Measurements from ENCODE around the gene XG.
"Not testable (repeated sequence)": the region's sequence is repeated elsewhere in the genome, so short reads cannot be mapped to it uniquely, and the experiment has no call there.

Gene XG

GRCh38 chrX:2767631-2768455 lies 16.0 kb downstream of the XG start:
- no peaks in the 10 kb centered on the region for H3K79me2 ChIP-seq
- H3K27me3 ChIP-seq (ENCODE audit: control insufficient read depth, insufficient read depth, low read length) = no peaks in the 10 kb centered on the region
- H3K4me2 ChIP-seq (ENCODE audit: low read length) = no peak overlapping the region
- H3K4me1 ChIP-seq = no peaks in the 10 kb centered on the region
- no peak overlapping the region for H2AFZ ChIP-seq
- H3K9ac ChIP-seq = no peak overlapping the region
- H3K4me3 ChIP-seq (ENCODE audit: low read depth, low read length) = no peak overlapping the region
- no peak for TF ChIP-seq CTCF (IDR thresholded peaks at IDR 0.05)
- H3K36me3 ChIP-seq (ENCODE audit: control insufficient read depth, insufficient read depth, low read length) = no peaks in the 10 kb centered on the region
- no peaks in the 10 kb centered on the region for H3K9me3 ChIP-seq (ENCODE audit: control insufficient read depth, low read length)
- H3K27ac ChIP-seq = no peak overlapping the region

GRCh38 chrX:2769615-2770014 lies 17.8 kb downstream of the XG start:
- no peaks in the 10 kb centered on the region for H3K27me3 ChIP-seq (ENCODE audit: control insufficient read depth, insufficient read depth, low read length)
- no peak overlapping the region for H3K4me2 ChIP-seq (ENCODE audit: low read length)
- no peaks in the 10 kb centered on the region for H3K4me1 ChIP-seq
- no peak for TF ChIP-seq CTCF (IDR thresholded peaks at IDR 0.05)
- H3K9me3 ChIP-seq (ENCODE audit: control insufficient read depth, low read length) = peaks cover 1% of the 10 kb centered on the region
- H3K4me3 ChIP-seq (ENCODE audit: low read depth, low read length) = no peak overlapping the region
- no peak overlapping the region for H3K9ac ChIP-seq
- H3K79me2 ChIP-seq = no peaks in the 10 kb centered on the region
- no peak overlapping the region for H3K27ac ChIP-seq
- no peak overlapping the region for H2AFZ ChIP-seq
- no peaks in the 10 kb centered on the region for H3K36me3 ChIP-seq (ENCODE audit: control insufficient read depth, insufficient read depth, low read length)

GRCh38 chrX:2773166-2774055 lies 21.6 kb downstream of the XG start:
- not testable (repeated sequence) for H3K4me3 ChIP-seq (ENCODE audit: low read depth, low read length); H3K27me3 ChIP-seq (ENCODE audit: control insufficient read depth, insufficient read depth, low read length); H3K9ac ChIP-seq; H3K36me3 ChIP-seq (ENCODE audit: control insufficient read depth, insufficient read depth, low read length); H3K4me2 ChIP-seq (ENCODE audit: low read length); H3K79me2 ChIP-seq; H2AFZ ChIP-seq; H3K4me1 ChIP-seq; H3K9me3 ChIP-seq (ENCODE audit: control insufficient read depth, low read length); H3K27ac ChIP-seq

- no peak for TF ChIP-seq CTCF (IDR thresholded peaks at IDR 0.05)
- H3K27ac ChIP-seq = no peak overlapping the region
- no peak overlapping the region for H3K4me3 ChIP-seq (ENCODE audit: low read depth, low read length)
- no peak overlapping the region for H2AFZ ChIP-seq
- H3K4me1 ChIP-seq = no peaks in the 10 kb centered on the region
- H3K79me2 ChIP-seq = no peaks in the 10 kb centered on the region
- H3K9ac ChIP-seq = no peak overlapping the region
- H3K9me3 ChIP-seq (ENCODE audit: control insufficient read depth, low read length) = peaks cover 4% of the 10 kb centered on the region
- no peak overlapping the region for H3K4me2 ChIP-seq (ENCODE audit: low read length)
- H3K36me3 ChIP-seq (ENCODE audit: control insufficient read depth, insufficient read depth, low read length) = no peaks in the 10 kb centered on the region
- no peaks in the 10 kb centered on the region for H3K27me3 ChIP-seq (ENCODE audit: control insufficient read depth, insufficient read depth, low read length)
Measured at GRCh38 chrX:2774057-2774456, 22.2 kb downstream of the XG start.

- no peaks in the 10 kb centered on the region for H3K27me3 ChIP-seq (ENCODE audit: control insufficient read depth, insufficient read depth, low read length)
- no peak overlapping the region for H3K4me2 ChIP-seq (ENCODE audit: low read length)
- no peaks in the 10 kb centered on the region for H3K4me1 ChIP-seq
- no peak overlapping the region for H3K4me3 ChIP-seq (ENCODE audit: low read depth, low read length)
- H2AFZ ChIP-seq = no peak overlapping the region
- H3K36me3 ChIP-seq (ENCODE audit: control insufficient read depth, insufficient read depth, low read length) = no peaks in the 10 kb centered on the region
- no peaks in the 10 kb centered on the region for H3K79me2 ChIP-seq
- no peak overlapping the region for H3K27ac ChIP-seq
- no peak for TF ChIP-seq CTCF (IDR thresholded peaks at IDR 0.05)
- peaks cover 4% of the 10 kb centered on the region for H3K9me3 ChIP-seq (ENCODE audit: control insufficient read depth, low read length)
- H3K9ac ChIP-seq = no peak overlapping the region
Measured at GRCh38 chrX:2774776-2775175, 22.9 kb downstream of the XG start.

- H3K4me2 ChIP-seq (ENCODE audit: low read length); H3K9ac ChIP-seq; H3K36me3 ChIP-seq (ENCODE audit: control insufficient read depth, insufficient read depth, low read length); H3K9me3 ChIP-seq (ENCODE audit: control insufficient read depth, low read length); H3K79me2 ChIP-seq; H3K4me1 ChIP-seq; H3K4me3 ChIP-seq (ENCODE audit: low read depth, low read length); H3K27ac ChIP-seq; H3K27me3 ChIP-seq (ENCODE audit: control insufficient read depth, insufficient read depth, low read length); H2AFZ ChIP-seq: not testable (repeated sequence)
Measured at GRCh38 chrX:2780472-2781225, 28.8 kb downstream of the XG start.

Measured in parathyroid adenoma (tissue), 2 donors.